ENCODE data around the gene PDZK1.
"Not testable (repeated sequence)": the region's sequence is repeated elsewhere in the genome, so short reads cannot be mapped to it uniquely, and the experiment has no call there.

The PDZK1 gene

DNA sequence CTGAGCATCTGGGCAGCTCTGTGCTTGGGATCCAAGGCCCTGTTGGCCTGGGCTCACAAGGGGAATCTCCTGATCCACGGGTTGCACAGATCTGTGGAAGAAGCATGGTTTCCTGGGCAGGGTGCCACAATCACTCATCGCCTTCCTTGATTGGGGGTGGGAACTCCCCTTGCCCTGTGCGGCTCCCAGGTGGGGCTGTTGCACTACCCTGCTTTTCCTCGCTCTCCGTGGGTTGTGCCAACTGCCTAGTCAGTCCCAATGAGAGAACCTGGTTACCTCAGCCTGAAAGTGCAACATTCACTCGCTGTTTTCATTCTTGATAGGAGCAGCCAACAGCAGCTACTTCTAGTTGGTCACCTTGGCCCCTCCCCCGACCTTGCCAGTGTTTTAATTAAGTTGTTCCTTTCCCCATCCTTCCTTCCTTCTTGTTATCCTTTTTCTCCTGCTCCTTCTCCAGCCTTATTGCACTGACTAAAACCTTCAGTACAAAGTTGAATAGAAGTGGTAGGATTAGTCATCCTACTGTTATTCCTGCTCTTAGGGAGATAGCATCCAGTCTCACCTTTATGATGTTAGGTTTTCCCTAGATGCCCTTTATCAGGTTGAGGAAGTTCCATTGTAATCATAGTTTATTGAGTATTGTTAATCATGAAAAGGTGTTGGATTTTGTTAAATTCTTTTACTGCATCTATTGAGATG is 50.8 kb downstream of the PDZK1 start:
- DNase-seq (ENCODE audit: low spot score): not testable (repeated sequence)

DNA sequence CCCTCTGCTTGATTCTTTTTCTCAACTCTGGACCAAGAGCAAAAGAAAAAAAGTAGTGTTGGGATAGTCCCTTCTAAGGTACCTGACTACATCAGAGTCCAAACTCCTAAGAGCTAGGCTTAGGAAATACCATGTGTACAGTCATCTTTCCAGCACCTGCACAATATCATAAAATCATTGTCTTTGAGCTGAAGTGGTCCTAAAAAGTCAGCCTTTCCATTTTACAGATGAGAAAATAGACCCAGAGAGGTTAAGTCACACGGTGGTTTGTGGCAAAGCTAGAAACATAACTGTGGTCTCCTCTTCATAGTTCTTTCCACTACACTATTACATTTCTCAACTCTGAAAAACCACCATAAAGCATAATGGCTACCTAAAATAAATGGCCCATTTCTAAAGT is 63.2 kb downstream of the PDZK1 start:
- not testable (repeated sequence) for DNase-seq (ENCODE audit: low spot score)

DNA sequence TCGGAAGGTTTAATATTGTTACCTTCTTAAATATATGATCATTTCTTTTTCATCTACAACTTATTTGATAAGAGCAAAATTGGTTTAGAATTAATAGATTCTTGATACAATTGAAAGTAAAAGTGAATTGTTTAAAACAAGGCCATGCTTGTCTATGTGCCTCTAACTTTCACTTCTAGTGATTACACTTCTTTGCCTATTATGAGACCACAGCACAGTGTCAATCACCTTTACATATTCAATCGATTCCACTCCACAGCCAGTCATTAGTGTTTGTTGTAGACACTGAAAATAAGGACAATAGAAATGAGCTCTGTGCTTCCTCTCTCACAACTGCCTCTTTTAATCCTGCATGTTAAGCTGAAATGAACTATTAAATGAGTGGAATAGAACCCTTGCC is 65.3 kb downstream of the PDZK1 start:
- not testable (repeated sequence) for DNase-seq (ENCODE audit: low spot score)

DNA sequence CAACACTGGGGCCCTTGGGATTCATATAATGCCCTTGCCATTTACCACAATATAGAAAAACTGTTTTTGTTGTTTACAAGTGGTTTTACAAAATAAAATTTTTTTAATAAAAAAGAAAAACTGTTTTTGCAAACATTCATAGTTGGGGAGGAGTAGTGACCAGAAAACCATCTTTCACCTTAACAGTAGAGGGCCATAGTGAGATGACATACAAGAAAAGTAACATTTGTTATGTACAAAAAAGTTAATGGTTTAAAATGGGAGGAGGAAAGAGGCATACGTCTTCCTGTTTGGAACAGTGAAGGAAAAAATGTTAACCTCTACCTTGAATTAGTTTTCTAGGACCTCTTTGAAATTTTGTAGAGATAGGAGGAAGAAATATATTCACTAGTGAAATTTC is 70.9 kb downstream of the PDZK1 start:
- not testable (repeated sequence) for DNase-seq (ENCODE audit: low spot score)

DNA sequence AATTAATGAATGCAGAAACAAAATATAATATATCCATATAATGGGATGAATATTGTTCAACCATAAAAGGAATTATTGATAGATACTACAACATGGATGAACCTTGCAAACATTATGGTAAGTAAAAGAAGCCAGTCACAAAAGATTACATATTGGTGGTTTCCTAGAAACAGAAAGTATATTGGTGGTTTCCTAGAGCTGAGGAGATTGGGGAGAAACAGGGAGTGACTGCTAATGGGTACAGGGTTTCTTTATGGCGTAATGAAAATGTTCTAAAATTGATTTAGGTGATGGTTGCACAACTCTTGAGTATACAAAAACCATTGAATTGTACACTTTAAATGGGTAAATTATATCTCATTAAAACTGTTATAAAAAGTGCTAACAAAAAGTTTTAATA is 85.0 kb downstream of the PDZK1 start:
- DNase-seq (ENCODE audit: low spot score): not testable (repeated sequence)
